Adrenal gland (tissue), 12 donors: ENCODE results near the gene RAPGEF4. TPM values are rescaled to one million over a fixed set of nuclear protein-coding genes. Genes with fewer than 3 reads are reported as not detected.

Experiments used
- DNase-seq, 7 donors: peaks; one replicate each; pipeline ENCODE4 v3.0.0-alpha.2; 2019 to 2020
- H3K27ac ChIP-seq, 5 donors: fragments of 200-600 bp; sonication (generic) in 4 of 5; 1 replicate in 3 of 5; 2 replicates in 2 of 5; pipeline versions ENCODE4 v1.5.1 to v1.8.0; 2016 to 2020; ENCODE audit warnings: mild to moderate bottlenecking in 1 of 5
- H3K27me3 ChIP-seq: fragments of 200-600 bp; 2 replicates; pipeline ENCODE4 v1.8.0; 2021
- H3K36me3 ChIP-seq, 2 donors: fragments of 200-600 bp; replicated peaks in 1 of 2; 1 replicate in 1 of 2; 2 replicates in 1 of 2; pipeline versions ENCODE4 v1.5.1 to v1.8.0; 2018 to 2022
- H3K4me1 ChIP-seq, 2 donors: fragments of 200-600 bp; replicated peaks in 1 of 2; 1 replicate in 1 of 2; 2 replicates in 1 of 2; pipeline versions ENCODE4 v1.5.1 to v1.8.0; 2018 to 2021
- H3K4me3 ChIP-seq, 4 donors: fragments of 200-600 bp; sonication (generic) in 3 of 4; one replicate each; pipeline ENCODE4 v1.5.1; 2016 to 2018
- H3K9me3 ChIP-seq, 3 donors: fragments of 200-600 bp; sonication (generic) in 1 of 3; replicated peaks in 1 of 3; 1 replicate in 2 of 3; 2 replicates in 1 of 3; pipeline versions ENCODE4 v1.5.1 to v1.8.0; 2016 to 2021
- CTCF ChIP-seq, 6 experiments: fragments of 450-650 bp in 4 of 6; fragments of 200-600 bp in 2 of 6; sonication (generic) in 1 of 6; IDR thresholded peaks; 1 replicate in 5 of 6; 2 replicates in 1 of 6; pipeline versions ENCODE4 v1.5.1 to v1.8.0; 2016 to 2021; ENCODE audit warnings: antibody characterized with exemption in 6 of 6, mild to moderate bottlenecking in 2 of 6, moderate library complexity in 1 of 6
- POLR2A ChIP-seq, 2 donors: fragments of 450-650 bp; IDR thresholded peaks; one replicate each; pipeline ENCODE4 v1.6.1; 2017; ENCODE audit warnings: antibody characterized with exemption in 2 of 2, mild to moderate bottlenecking in 2 of 2, moderate library complexity in 1 of 2
- WGBS, 4 donors: extraction: QIAGEN DNeasy Blood & Tissue Kit in 2 of 4; methylation state at CpG; one replicate each; pipeline versions ENCODE4 v1.1.5 to v1.1.7; 2013 to 2017; 5-methylcytosine and 5-hydroxymethylcytosine counted together
- intact Hi-C, 2 donors: fragments of 100-400 bp; cut with DNase I; formaldehyde crosslinking; loops; one replicate each; pipeline versions ENCODE4 v1.14.1 to v1.15.0; 2022 to 2023
- polyA plus RNA-seq, 3 donors: library from polyadenylated mRNA; stranded (reverse); fragments of 200-250 nt in 2 of 3; fragments of 350-450 nt in 1 of 3; fragmentation: Illumina TruSeq in 1 of 3; extraction: RNeasy Lipid Tissue Mini Kit (QIAGEN cat#74804) in 1 of 3; gene quantifications; one replicate each; pipeline ENCODE4 v1.2.3, GENCODE V29; 2013 to 2014
- total RNA-seq, 9 donors: library from RNA; depleted of rRNA in 4 of 9; stranded (reverse); fragments of >200 nt in 4 of 9; fragments of 120-200 nt in 1 of 9; fragmentation: NEBNext Ultra II Directional in 1 of 9; extraction: Animal tissue kit (Norgen Biotek cat#: 25700) in 1 of 9; gene quantifications; one replicate each; pipeline versions ENCODE4 v1.1.0 to v1.2.4, GENCODE V29; 2013 to 2023
- donor health status: healthy with polysubstance abuse.
- donor health status: Bipolar disorder and iron deficiency.
- donor health status: DM: yes; HTN: yes; CAD: no.
- donor health status: DM: no; HTN: no; CAD: no.
- donor health status: DM: no; HTN: no; CAD: no.
- donor health status: DM: yes; HTN: yes; CAD: no.

The RAPGEF4 gene
- total and polyA plus RNA-seq, 12 donors, result 24.8 to 288 (median 101) TPM

GRCh38 chr2:172965433-172966212, 230.0 kb downstream of the RAPGEF4 start:
- no peak overlapping the region for H3K4me3 ChIP-seq
- TF ChIP-seq POLR2A (IDR thresholded peaks at IDR 0.05) (no peak), CTCF (IDR thresholded peaks at IDR 0.05) (no peak)
- intact Hi-C loops, result no loop called here
- no peaks in the 10 kb centered on the region for H3K9me3 ChIP-seq
- peaks cover 17 to 48% of the 10 kb centered on the region in 2 donors for H3K4me1 ChIP-seq
- WGBS, 4 donors, result 91 to 94% (median 93%) methylated on average over 8 of the region's 8 CpGs
- peaks cover 0 to 81% of the 10 kb centered on the region in 2 donors for H3K36me3 ChIP-seq
- H3K27me3 ChIP-seq, result no peaks in the 10 kb centered on the region
- no peak for DNase-seq
- H3K27ac ChIP-seq, result no peak overlapping the region

- peaks cover 17 to 62% of the 10 kb centered on the region in 2 donors for H3K4me1 ChIP-seq
- 73 to 81% (median 75%) methylated on average over 15 to 16 of the region's 16 CpGs for WGBS, 4 donors
- DNase-seq, result peak in 2 of 7 donors; percentile 13 to 32
- peak overlapping the region; percentile 11 to 80 (median 58) for H3K27ac ChIP-seq
- H3K9me3 ChIP-seq, result no peaks in the 10 kb centered on the region
- intact Hi-C loops, result no loop called here
- H3K27me3 ChIP-seq, result no peaks in the 10 kb centered on the region
- H3K4me3 ChIP-seq, result no peak overlapping the region
- H3K36me3 ChIP-seq, result peaks cover 0 to 71% of the 10 kb centered on the region in 2 donors
- no peak for TF ChIP-seq CTCF (IDR thresholded peaks at IDR 0.05)
- TF ChIP-seq POLR2A (IDR thresholded peaks at IDR 0.05), result no peak
Measured at GRCh38 chr2:172967036-172967982, 231.7 kb downstream of the RAPGEF4 start.

- Histone ChIP-seq H3K4me3 (no peak overlapping the region), H3K27ac (peak overlapping the region; percentile 11 to 80 (median 58)), H3K9me3 (no peaks in the 10 kb centered on the region), H3K36me3 (peaks cover 0 to 67% of the 10 kb centered on the region in 2 donors), H3K27me3 (no peaks in the 10 kb centered on the region), H3K4me1 (peaks cover 17 to 59% of the 10 kb centered on the region in 2 donors)
- intact Hi-C loops, result no loop called here
- WGBS, 4 donors, result 11 to 29% (median 19%) methylated on average over 7 of the region's 7 CpGs
- TF ChIP-seq POLR2A (IDR thresholded peaks at IDR 0.05), result no peak
- TF ChIP-seq CTCF (IDR thresholded peaks at IDR 0.05), result no peak
- DNase-seq, result peak; percentile 86 to 96 (median 94)
Measured at GRCh38 chr2:172968061-172968469, 232.4 kb downstream of the RAPGEF4 start.

GRCh38 chr2:172969166-172969565, 233.5 kb downstream of the RAPGEF4 start:
- TF ChIP-seq CTCF (IDR thresholded peaks at IDR 0.05) (no peak), POLR2A (IDR thresholded peaks at IDR 0.05) (no peak)
- Histone ChIP-seq H3K9me3 (no peaks in the 10 kb centered on the region), H3K4me1 (peaks cover 17 to 59% of the 10 kb centered on the region in 2 donors), H3K36me3 (peaks cover 0 to 59% of the 10 kb centered on the region in 2 donors), H3K27ac (peak overlapping the region in 2 of 5 donors; percentile 73 to 80), H3K4me3 (no peak overlapping the region), H3K27me3 (no peaks in the 10 kb centered on the region)
- DNase-seq, result no peak
- WGBS, 4 donors, result 89 to 100% (median 94%) methylated on average over 1 of the region's 1 CpG
- intact Hi-C loops, result no loop called here
